Loucy (cell line): ENCODE data around the gene FNDC3A.

Experiments used
- H2AFZ ChIP-seq: fragments of 200-600 bp; sonication (generic); 2 replicates; pipeline ENCODE4 v1.6.0; 2016; ENCODE audit warnings: antibody characterized with exemption, mild to moderate bottlenecking, low read length, moderate library complexity
- H3F3A ChIP-seq: fragments of 200-600 bp; 2 replicates; pipeline ENCODE4 v1.6.0; 2016; ENCODE audit warnings: antibody characterized with exemption, low read depth, mild to moderate bottlenecking
- H3K27me3 ChIP-seq: fragments of 200-600 bp; sonication (generic); 2 replicates; pipeline ENCODE4 v1.6.1; 2014; ENCODE audit warnings: low read length, mild to moderate bottlenecking; ENCODE audit not compliant: insufficient read depth, poor library complexity, severe bottlenecking
- H3K36me3 ChIP-seq: fragments of 200-600 bp; sonication (generic); 2 replicates; pipeline ENCODE4 v1.6.1; 2016; ENCODE audit warnings: low read length; ENCODE audit not compliant: insufficient read depth
- H3K4me1 ChIP-seq: fragments of 200-600 bp; sonication (generic); 2 replicates; pipeline ENCODE4 v1.5.1; 2014; ENCODE audit warnings: low read length, mild to moderate bottlenecking; ENCODE audit not compliant: insufficient read depth, poor library complexity, severe bottlenecking
- H3K4me2 ChIP-seq: fragments of 200-600 bp; sonication (generic); 2 replicates; pipeline ENCODE4 v1.6.0; 2014; ENCODE audit warnings: antibody characterized with exemption, low read length, low read depth, mild to moderate bottlenecking; ENCODE audit not compliant: poor library complexity, severe bottlenecking
- H3K4me3 ChIP-seq: fragments of 200-600 bp; sonication (generic); 2 replicates; pipeline ENCODE4 v1.5.1; 2014; ENCODE audit warnings: low read length, mild to moderate bottlenecking, mixed read lengths; ENCODE audit not compliant: poor library complexity, severe bottlenecking
- H3K79me2 ChIP-seq: fragments of 200-600 bp; sonication (generic); 2 replicates; pipeline ENCODE4 v1.6.1; 2014; ENCODE audit warnings: low read length; ENCODE audit not compliant: insufficient read depth
- H3K9ac ChIP-seq: fragments of 200-600 bp; sonication (generic); 2 replicates; pipeline ENCODE4 v1.6.0; 2014; ENCODE audit warnings: mild to moderate bottlenecking, low read depth, low read length, moderate library complexity; ENCODE audit not compliant: poor library complexity, severe bottlenecking
- H3K9me2 ChIP-seq: fragments of 200-600 bp; sonication (generic); replicated peaks from 2 replicates; pipeline ENCODE4 v1.6.1; 2016; ENCODE audit warnings: low read depth, low read length, mixed read lengths
- H3K9me3 ChIP-seq: fragments of 200-600 bp; sonication (generic); 2 replicates; pipeline ENCODE4 v1.6.1; 2014; ENCODE audit warnings: mild to moderate bottlenecking, antibody characterized with exemption, low read length, low read depth; ENCODE audit not compliant: insufficient read depth
- H4K20me1 ChIP-seq: fragments of 200-600 bp; sonication (generic); 2 replicates; pipeline ENCODE4 v1.6.0; 2014; ENCODE audit warnings: antibody characterized with exemption, low read length, mild to moderate bottlenecking; ENCODE audit not compliant: insufficient read depth, poor library complexity, severe bottlenecking
- CTCF ChIP-seq: fragments of 200-600 bp; sonication (generic); conservative IDR thresholded peaks from 2 replicates; pipeline ENCODE4 v1.5.1; 2014; ENCODE audit warnings: mild to moderate bottlenecking, antibody characterized with exemption, low read length
- EZH2phosphoT487 ChIP-seq: fragments of 200-600 bp; IDR thresholded peaks from 2 replicates; pipeline ENCODE4 v1.6.1; 2018; ENCODE audit warnings: antibody characterized with exemption, mild to moderate bottlenecking, moderate library complexity, borderline replicate concordance

Gene FNDC3A

DNA sequence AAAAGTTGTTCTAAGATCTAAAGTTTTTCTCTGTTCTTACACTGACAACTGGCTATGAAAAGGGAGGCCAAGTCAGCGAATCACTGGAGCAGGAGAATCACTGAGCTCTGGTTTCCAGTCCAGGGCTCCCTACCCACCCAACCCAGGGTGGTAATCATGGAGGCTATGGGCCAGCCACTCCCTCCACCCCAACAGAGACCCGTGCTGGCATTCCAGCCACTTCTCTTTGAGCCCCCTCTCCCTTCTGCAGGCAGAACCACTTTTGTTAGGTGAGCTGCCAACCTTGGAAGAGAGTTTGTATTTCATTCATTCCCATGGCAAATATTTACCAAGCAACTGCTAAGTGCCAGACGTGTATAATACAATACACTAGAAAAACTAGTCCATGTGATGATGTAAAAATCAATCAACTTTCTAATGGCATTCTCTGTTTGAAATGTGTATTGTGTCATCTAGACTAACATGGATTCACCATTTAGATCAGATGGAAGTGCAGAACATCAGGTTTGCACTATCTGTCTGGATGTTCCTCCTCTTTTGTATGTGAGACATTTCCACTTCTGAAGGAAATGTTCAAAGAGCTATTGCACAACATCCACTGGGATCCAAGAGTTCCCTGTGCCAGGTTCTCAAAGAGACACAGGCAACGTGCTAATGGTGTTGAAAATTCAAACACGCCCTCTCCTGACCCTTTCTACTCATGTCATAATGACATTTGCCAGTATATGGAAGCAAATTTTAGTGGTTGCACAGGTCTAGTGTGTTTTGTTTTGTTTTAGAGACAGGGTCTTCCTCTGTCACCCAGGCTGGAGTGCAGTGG is 249.7 kb downstream of the FNDC3A start:
- Histone ChIP-seq H3K27me3 (peaks cover 11% of the 10 kb centered on the region), H3K4me3 (no peak overlapping the region), H3K79me2 (no peaks in the 10 kb centered on the region), H3K9me2 (no peaks in the 10 kb centered on the region), H3K4me2 (no peak overlapping the region), H3K36me3 (no peaks in the 10 kb centered on the region), H3K9me3 (no peaks in the 10 kb centered on the region), H3K9ac (no peak overlapping the region), H4K20me1 (no peaks in the 10 kb centered on the region), H2AFZ (no peak overlapping the region), H3F3A (no peaks in the 10 kb centered on the region), H3K4me1 (no peaks in the 10 kb centered on the region)
- TF ChIP-seq CTCF, result no peak
- TF ChIP-seq EZH2phosphoT487, result no peak

DNA sequence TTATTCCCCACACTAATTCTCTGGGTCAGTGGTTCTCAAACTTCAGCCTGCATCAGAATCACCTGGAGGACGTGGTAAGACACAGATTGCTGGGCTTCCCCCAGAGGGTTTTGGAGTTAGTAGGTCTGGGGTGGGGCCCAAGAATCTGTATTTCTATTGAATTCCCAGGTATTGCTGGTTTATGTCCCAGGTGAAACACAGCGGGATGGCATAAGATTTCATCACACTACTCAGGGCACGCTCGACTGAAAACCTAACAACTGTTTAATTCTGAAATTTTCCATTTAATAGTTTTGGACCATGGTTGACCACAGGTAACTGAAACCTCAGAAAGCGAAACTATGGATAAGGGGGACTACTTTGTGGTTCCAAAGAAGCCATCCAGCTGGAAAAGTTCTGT is 250.9 kb downstream of the FNDC3A start:
- H3K27me3 ChIP-seq, result peaks cover 7% of the 10 kb centered on the region
- H3F3A ChIP-seq, result no peaks in the 10 kb centered on the region
- H3K36me3 ChIP-seq, result no peaks in the 10 kb centered on the region
- H3K4me2 ChIP-seq, result no peak overlapping the region
- no peak overlapping the region for H2AFZ ChIP-seq
- H3K9ac ChIP-seq, result no peak overlapping the region
- no peaks in the 10 kb centered on the region for H3K4me1 ChIP-seq
- H3K4me3 ChIP-seq, result no peak overlapping the region
- H3K79me2 ChIP-seq, result no peaks in the 10 kb centered on the region
- TF ChIP-seq CTCF, result no peak
- no peak for TF ChIP-seq EZH2phosphoT487
- no peaks in the 10 kb centered on the region for H4K20me1 ChIP-seq
- H3K9me2 ChIP-seq, result no peaks in the 10 kb centered on the region
- no peaks in the 10 kb centered on the region for H3K9me3 ChIP-seq

DNA sequence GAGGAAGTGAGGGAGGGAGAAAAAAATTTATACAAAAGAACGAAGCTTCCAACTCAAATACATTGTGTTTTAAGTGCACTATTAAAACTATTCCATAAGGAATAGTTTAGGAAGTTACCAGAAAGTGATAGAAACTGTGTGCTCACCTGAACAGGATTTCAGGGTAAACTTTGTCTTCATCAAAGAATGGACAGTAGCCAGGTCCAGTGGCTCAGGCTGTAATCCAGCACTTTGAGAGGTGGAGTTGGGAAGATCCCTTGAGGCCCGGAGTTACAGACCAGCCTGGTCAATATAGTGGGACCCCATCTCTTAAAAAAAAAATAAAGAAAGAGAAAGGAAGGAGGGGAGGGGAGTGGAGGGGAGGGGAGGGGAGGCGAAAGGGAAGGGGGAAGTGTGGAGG is 259.0 kb downstream of the FNDC3A start:
- TF ChIP-seq CTCF, result no peak
- no peak for TF ChIP-seq EZH2phosphoT487
- Histone ChIP-seq H3K9me2 (no peaks in the 10 kb centered on the region), H3K4me2 (no peak overlapping the region), H3K36me3 (no peaks in the 10 kb centered on the region), H3K27me3 (no peaks in the 10 kb centered on the region), H3K4me1 (no peaks in the 10 kb centered on the region), H3F3A (no peaks in the 10 kb centered on the region), H3K4me3 (no peak overlapping the region), H3K9me3 (no peaks in the 10 kb centered on the region), H3K9ac (no peak overlapping the region), H2AFZ (no peak overlapping the region), H3K79me2 (no peaks in the 10 kb centered on the region), H4K20me1 (no peaks in the 10 kb centered on the region)
